ENCODE measurements around the gene CHKA. TPM values are rescaled to one million over a fixed set of nuclear protein-coding genes. Genes with fewer than 3 reads are reported as not detected.
A peak's percentile ranks its signal among the peaks of the same experiment; 100 is the strongest.

CHKA gene
- polyA plus RNA-seq, 4 donors: 17.0 to 57.2 (median 36.9) TPM

DNA sequence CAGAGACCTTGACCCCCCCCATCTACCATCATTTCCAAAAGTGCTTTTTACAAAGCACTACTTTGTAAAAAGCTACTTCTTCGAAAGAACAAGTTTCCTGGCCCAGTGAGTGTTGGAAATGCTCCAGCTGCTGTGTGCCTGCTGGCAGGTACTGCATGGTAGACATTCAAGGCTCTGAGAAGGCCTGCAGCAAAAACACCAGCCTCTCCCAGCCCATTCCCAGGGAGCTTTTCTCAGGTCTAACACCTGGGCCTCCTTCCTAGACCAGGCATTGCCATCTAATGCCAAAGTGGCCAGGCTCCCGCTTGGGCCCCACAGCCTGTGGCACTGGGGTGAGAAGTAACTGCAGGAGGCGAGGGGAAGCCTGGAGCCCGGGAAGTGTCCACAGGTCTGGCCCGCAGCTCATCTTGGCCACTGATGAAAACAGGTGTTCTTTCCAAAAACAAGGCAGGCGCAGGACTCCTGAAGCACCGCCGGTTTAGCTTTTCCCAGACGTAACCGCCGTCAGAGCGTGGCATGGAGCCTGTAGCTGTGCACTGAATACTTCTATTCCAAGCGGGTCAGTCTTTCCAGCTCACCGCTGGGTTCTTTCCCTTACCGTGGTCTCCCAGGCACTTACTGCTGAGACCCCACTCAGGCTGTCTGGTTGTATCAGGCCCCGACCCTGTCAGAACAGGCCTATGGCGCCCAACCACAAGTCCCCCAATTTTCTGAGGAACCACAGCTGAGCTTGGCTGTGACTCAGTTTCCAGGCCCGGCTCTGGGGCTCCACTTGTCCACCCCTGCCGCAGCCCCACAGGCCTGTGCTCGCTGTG, 83.6 kb downstream of the CHKA start:
- DNase-seq (ENCODE audit: low read depth in 4 of 4, low spot score in 3 of 4): no peak

DNA sequence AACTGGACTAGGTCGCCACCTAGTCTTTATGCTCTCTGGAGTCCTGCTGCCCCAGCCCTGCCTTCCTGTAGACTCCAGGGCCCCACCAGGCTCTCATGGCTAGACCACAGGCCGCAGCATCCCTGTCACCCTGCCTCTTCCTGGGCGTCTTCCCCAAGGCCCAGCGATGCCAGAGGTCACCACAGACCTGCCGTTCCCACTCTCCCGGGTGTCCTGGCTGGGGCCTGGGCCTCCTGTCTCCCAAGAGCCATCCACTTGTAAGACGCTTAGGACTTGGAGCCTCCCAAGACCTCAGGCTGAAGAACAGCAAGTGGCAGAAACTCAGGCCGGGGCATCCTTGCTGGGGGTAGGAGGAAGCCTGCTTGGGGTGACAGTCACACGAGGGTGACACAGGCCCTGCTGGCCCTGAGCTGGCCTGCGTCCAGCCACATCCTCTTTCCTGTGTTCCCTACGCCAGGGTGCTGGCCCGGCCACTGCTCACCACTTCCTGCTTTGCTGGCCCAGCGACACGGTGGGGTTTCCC, 84.4 kb downstream of the CHKA start:
- DNase-seq (ENCODE audit: low read depth in 4 of 4, low spot score in 3 of 4): no peak

DNA sequence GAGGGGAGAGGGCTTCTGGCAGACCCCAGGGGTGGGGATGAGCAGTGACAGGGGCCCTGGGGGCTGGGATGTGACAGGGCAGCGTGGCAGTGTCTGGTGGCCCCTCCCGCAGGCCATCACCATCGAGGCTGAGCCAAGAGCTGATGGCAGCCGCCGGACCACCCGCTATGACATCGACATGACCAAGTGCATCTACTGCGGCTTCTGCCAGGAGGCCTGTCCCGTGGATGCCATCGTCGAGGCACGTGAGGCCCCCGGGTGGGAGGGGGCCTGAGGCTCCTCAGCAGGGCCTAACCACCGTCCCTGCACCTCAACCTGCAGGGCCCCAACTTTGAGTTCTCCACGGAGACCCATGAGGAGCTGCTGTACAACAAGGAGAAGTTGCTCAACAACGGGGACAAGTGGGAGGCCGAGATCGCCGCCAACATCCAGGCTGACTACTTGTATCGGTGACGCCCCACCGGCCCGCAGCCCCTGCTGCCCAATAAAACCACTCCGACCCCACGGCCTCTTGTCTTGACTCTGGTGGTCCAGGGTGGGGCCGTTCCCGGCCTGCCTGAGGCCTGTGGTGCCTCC, 85.0 kb downstream of the CHKA start:
- no peak for DNase-seq (ENCODE audit: low read depth in 4 of 4, low spot score in 3 of 4)

DNA sequence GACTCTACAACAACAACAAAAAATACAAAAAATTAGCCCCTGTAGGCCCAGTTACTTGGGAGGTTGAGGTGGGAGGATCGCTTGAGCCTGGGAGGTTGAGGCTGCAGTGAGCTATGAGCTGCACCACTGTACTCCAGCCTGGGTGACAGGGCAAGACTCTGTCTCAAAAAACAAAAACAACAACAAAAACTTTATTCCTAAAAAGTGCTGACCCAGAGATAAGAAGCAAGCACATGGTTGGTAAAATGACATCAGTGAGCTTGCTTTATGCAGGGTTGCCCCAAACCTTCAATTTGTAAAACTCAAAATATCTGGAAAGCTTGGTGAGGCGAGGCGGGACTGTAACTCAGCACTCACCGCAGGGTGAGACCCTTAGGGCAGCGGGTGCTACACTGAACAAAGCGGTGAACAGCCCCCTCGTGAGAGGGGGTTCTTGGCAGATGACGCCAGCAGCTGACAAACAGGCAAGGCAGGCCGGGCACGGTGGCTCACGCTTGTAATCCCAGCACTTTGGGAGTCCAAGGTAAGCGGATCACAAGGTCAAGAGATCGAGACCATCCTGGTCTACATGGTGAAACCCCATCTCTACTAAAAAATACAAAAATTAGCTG, 85.8 kb downstream of the CHKA start:
- no peak for DNase-seq (ENCODE audit: low read depth in 4 of 4, low spot score in 3 of 4)

DNA sequence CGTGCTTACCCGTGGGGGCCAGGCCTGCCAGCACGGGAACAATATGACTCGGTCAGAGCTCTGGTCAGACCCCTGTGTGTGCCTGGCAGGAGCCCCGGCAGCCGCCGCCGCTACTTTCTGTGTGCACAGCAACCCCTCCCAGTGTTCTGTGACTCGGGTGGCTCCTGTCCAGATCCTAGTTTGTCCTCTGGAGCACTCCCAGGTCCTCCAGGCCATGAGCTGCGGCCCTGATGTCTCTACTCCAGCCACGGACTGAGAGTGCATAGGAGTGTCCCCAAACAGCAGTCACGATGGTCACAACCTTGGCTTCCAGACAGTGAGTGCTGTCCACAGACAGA, 87.5 kb downstream of the CHKA start:
- DNase-seq (ENCODE audit: low read depth in 4 of 4, low spot score in 3 of 4): no peak

DNA sequence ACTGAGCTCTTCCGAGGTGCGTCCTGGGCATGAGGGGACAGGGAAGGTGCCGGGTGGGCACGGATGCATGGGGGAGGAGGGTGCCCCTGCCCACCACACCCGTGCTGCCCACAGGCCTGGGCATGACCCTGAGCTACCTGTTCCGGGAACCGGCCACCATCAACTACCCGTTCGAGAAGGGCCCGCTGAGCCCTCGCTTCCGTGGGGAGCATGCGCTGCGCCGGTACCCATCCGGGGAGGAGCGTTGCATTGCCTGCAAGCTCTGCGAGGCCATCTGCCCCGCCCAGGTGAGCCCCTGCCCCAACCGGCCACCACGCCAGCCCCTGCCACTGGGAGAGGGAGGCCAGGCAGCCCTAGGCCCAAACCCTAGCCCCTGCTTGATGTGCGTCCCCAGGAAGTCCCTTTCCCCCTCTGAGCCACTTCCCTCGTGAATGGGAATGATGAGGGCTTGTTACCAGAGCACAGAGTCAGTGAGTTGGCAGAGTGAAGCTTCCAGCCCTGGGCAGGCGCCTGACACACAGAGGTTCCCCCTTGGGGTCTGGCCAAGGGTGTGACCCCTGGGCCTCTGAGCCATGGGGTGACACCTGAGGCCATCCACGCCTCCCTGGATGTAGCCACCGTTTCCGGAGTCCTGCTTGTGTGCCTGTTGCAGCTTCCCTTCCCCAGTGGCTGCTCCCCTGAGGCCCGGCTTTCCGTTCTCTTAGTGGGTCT, 88.0 kb downstream of the CHKA start:
- DNase-seq (ENCODE audit: low read depth in 4 of 4, low spot score in 3 of 4): no peak

DNA sequence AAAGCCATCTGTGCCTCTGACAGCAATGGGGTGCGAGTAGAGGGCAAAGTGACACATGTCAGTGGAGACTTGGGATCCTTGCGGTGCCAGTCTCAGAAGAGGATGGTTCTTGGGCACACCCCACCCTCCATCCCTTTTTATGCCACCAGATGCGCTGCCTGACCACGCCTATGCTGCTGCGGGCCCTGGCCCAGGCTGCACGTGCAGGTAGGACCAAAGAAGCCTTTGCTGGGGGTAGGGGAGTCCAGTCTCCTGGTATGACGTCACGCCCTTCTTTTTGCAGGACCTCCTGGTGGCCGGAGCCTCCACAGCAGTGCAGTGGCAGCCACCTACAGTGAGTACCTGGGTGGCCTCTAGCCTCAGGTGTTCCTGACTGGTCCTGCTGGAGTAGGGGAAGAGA, 89.2 kb downstream of the CHKA start:
- no peak for DNase-seq (ENCODE audit: low read depth in 4 of 4, low spot score in 3 of 4)

DNA sequence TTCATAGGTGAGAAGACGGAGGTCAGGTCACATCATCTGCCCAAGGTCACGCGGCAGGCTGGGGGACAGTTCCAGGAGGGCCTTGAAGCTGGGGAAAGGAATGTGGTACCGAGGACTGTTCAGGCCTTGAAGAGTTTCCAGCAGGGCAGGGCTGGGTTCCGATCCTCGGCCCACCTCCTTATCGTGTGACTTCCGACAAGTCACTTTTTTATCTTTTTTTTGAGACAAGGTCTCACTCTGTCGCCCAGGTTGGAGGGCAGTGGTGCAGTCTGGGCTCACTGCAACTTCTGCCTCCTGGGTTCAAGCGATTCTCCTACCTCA, 90.1 kb downstream of the CHKA start:
- no peak for DNase-seq (ENCODE audit: low read depth in 4 of 4, low spot score in 3 of 4)

DNA sequence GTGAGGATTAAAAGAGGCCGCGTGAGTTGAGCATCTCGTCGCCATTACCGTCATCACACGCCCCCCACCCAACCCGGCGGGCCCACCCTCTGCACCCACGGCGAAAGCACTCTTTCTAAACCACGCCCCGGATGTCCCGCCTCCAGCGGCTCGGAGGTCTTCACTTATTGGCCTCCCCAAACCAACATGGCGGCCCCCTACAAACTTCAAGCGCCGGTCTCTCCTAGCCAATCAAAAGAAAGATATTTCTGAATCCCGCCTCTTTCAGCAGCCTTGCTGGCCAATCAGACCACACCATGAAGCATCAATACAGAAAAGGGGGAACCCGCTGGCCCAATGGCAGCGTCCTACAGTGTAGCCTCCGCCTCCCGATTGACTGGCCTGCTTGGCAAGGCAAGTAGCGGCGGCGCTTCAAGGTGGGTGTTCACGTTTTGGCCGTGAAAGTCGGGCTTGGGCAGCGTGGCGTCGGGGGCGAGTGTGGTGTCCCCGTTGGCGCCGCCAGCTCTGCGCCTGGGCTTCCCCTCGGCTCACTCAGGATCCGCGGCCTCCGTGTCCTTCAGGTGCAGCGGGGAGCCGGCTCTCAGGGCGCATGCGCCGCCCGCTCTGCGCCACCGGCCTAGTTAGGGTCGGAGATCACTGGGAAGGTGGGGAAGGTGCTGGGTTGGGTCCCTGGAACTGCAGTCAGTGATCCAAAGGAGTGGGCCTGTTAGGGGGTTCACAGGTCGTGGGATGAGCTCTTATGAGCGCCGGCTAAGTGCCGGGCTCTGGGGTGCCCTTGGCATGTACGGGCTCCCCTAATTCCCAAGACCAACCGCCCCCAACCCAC, 90.7 kb downstream of the CHKA start, which contains the start of gene NDUFS8:
Gene NDUFS8 (plus strand): TSS at position 364 of the 826 bp plus-strand sequence. CDS start 1,471 bp downstream, outside the sequence.
- peak; percentile 95 to 99 (median 98) for DNase-seq (ENCODE audit: low read depth in 4 of 4, low spot score in 3 of 4)

DNA sequence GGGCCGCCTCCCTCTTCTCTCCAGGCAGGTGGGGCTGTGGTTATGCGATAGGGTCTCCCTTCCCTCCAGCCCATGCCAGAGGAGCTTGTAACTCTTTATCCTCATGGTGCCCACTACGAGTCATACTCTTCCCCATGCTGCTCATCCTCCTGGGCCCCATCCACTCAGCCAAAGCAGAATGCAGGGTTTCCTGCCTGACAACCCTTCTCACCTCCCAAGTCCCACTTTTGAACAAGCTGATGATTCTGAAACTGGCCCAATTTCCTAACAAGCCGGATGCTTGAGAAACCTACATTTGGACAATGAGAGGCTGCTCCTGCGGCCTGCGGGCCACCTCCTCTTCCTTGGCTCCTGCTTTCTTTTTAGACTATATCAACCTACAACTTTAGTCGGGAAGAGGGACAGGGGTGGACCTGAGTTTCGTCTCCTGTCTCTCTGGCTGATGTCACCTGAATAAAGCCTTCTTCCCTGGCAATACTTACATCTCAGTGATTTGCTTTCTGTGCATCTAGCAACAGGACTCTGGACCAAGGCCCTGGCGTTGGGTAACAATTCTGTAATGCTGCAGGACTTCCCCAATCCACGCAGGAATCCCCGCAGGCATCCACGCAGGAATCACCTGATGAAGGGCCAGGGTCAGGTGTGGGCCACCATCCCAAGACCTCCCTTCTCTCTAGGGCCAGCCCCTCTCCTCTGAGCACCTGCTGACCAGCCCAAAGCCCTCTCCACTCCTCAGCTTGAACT, 92.2 kb downstream of the CHKA start:
- no peak for DNase-seq (ENCODE audit: low read depth in 4 of 4, low spot score in 3 of 4)

DNA sequence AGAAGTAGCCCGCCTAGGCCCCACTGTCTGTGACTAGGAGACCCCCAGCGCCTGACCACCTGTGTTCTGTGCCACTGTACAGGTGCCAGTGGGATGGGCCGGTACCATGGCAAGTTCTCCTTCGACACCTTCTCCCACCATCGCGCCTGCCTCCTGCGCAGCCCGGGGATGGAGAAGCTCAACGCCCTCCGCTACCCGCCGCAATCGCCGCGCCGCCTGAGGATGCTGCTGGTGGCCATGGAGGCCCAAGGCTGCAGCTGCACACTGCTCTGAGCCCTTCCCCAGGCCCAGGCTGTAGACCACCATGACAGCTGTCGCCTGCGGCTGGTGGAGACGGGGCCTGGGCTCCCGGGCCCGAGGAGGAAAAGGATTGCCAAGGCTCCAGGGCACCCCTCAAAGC, 93.5 kb downstream of the CHKA start:
- DNase-seq (ENCODE audit: low read depth in 4 of 4, low spot score in 3 of 4): no peak

DNA sequence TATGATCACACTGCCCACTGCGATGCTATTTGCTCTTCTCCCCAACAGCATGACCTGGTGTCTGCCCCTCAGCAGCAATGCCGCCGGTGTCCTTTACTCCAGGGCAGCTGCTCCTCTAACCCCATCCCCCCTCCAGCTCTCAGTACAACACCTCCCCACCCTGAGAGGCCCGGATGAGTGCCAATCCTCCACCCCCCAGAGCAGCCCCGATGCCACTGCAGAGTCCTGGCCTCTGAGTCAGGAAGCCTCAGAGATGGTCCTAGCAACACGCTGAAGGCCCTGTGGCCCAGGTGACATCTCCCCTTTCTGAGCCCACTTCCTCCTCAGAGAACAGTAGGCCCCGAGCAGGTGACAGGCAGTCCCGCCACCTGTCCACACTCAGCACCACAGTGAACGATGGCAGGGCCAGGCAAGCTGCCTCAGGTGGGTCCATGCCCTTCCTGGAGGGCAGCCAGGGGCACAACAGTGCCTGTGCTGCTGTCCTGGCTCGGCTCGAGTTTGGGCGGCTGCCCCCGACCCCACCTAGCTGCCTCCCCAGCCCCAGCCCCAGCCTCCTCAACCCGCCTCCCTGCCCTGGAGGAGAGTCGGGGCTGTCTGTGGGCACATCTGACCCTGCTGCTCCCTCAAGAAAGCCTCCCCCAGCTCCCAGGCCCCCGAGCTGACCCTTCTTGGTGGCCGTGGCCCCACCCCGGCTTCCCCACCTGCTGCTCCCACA, 94.6 kb downstream of the CHKA start:
- DNase-seq (ENCODE audit: low read depth in 4 of 4, low spot score in 3 of 4): no peak

DNA sequence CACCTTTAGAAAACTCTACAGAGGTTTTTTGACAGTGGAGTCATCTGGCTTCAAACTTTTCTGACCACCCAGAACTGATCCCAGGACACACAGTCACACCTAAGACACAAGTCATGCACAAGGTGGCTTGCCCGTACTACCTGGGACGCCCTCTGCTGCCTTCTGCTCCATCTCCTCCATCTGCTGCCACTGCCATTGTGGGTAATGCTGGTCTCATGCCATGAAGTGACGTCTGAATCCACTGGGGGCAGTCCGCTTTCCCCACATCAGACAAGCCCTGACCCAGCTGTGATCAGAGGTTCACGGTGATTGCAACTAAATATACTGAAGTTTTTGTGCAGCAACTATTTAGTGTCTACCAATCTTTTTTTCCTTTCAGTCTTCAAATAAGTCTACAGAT, 96.1 kb downstream of the CHKA start:
- no peak for DNase-seq (ENCODE audit: low read depth in 4 of 4, low spot score in 3 of 4)

DNA sequence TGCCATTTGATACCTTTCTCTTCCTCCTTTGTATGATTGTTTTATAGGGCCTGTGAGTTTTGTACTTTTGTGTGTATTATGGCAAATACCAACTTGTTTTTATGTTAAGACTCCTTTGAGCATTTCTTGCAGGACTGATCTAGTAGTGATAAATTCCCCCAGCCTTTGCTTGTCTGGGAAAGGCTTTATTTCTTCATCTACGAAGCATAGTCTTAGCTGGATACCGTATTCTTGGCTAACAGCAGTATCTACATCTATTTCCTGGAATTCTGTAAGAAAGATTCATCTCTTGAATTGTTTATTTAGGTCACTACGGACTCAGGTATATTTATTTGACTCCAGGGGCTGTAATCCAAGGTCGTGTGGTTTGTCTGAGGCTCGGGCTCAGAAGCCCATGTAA, 96.7 kb downstream of the CHKA start:
- no peak for DNase-seq (ENCODE audit: low read depth in 4 of 4, low spot score in 3 of 4)

DNA sequence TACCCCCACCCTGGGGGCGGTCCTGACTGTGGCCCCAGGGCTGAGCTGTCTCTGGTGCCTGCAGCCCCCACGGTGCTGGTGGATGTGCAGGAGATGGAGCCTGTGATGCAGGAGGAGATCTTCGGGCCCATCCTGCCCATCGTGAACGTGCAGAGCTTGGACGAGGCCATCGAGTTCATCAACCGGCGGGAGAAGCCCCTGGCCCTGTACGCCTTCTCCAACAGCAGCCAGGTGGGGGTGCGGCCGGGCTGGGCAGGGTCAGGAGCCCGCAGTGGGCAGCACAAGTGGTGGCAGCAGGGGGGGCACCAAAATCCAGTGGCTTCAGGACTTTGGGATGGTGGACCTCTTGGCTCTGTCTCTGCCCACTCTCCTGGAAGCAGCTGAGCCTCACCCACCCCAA, 98.7 kb downstream of the CHKA start:
- no peak for DNase-seq (ENCODE audit: low read depth in 4 of 4, low spot score in 3 of 4)

DNA sequence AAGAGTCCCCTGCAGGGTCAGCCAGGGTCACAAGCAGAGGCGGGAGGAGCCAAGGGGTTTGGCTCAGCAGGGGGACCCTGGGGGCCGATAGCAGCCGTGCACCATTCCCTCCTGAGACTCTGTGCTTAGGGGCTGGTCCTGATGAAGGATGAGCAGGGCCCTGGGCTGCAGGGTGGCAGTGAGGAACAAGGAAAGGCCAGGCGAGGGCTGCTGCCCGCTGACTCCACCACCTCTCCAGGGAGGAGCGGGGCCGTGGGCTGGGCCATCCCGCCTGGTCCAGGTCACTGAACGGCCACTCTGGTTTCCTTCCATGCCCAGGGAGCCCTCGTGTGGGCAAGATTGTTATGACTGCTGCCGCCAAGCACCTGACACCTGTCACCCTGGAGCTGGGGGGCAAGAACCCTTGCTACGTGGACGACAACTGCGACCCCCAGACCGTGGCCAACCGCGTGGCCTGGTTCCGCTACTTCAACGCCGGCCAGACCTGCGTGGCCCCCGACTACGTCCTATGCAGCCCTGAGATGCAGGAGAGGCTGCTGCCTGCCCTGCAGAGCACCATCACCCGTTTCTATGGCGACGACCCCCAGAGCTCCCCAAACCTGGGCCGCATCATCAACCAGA, 99.9 kb downstream of the CHKA start:
- DNase-seq (ENCODE audit: low read depth in 4 of 4, low spot score in 3 of 4): no peak

DNA sequence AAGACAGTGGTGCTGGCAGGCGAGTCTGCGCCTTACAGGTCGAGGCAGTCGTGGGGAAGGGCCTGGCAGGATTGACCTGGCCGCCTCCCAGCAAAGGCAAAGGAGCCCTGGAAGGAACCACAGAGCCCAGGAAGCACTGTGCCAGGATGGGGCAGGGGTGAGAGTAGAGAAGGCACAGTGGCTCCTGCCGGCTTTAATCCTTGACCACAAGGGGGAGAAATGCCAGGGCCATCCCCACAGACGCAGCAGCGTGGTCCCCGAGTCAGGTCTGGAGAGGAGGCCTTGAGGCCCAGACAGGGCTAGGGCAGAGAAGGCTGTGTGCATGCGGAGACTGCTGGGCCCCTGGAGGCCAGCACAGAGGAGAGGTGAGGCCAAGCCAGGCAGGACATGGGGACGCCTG, 100.6 kb downstream of the CHKA start:
- no peak for DNase-seq (ENCODE audit: low read depth in 4 of 4, low spot score in 3 of 4)

DNA sequence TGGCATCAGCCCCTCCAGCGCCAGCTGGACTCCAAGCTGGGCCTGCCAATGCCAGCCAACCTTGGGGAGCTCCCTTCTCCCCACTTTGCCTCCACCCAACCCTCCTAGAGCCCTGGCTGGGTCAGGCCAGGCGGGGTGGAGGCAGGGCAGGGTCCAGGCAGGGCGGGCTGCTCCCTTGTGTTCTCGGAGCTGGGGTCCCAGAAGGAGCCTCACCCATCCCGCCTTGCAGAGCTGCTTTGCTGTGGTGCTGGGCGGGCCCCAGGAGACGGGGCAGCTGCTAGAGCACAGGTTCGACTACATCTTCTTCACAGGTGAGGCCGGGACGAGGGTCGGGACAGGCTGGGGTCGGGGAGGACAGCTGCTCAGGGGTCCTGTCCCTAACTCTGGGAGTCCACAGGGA, 101.7 kb downstream of the CHKA start:
- DNase-seq (ENCODE audit: low read depth in 4 of 4, low spot score in 3 of 4): no peak

DNA sequence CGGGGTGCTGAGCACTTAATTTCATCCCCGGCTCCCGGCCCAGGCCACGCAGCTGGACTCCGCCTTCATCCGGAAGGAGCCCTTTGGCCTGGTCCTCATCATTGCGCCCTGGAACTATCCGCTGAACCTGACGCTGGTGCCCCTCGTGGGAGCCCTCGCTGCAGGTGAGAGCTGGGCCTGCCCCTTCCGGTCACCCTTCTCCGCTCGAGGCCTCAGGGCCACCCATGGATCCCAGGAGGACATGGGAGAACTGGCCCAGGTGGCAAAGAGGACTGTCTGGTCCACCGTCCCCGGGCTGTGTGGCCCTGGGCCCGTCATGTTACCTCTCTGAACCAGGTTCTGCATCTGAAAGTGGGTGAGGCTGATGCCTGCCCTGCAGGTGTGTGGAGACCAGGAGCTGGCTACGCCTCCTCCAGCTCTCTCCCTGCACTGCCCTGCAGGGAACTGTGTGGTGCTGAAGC, 102.4 kb downstream of the CHKA start:
- no peak for DNase-seq (ENCODE audit: low read depth in 4 of 4, low spot score in 3 of 4)
